GM12801 (cell line): ENCODE data around the gene LKAAEAR1.

ENCODE experiments used
- TF ChIP-seq, protein P1 (sequence below): IDR thresholded peaks from one replicate; pipeline ENCODE4 v1.5.1; 2011; ENCODE audit warnings: control low read depth; ENCODE audit not compliant: insufficient read length; ENCODE audit errors: extremely low read depth

The LKAAEAR1 gene

DNA sequence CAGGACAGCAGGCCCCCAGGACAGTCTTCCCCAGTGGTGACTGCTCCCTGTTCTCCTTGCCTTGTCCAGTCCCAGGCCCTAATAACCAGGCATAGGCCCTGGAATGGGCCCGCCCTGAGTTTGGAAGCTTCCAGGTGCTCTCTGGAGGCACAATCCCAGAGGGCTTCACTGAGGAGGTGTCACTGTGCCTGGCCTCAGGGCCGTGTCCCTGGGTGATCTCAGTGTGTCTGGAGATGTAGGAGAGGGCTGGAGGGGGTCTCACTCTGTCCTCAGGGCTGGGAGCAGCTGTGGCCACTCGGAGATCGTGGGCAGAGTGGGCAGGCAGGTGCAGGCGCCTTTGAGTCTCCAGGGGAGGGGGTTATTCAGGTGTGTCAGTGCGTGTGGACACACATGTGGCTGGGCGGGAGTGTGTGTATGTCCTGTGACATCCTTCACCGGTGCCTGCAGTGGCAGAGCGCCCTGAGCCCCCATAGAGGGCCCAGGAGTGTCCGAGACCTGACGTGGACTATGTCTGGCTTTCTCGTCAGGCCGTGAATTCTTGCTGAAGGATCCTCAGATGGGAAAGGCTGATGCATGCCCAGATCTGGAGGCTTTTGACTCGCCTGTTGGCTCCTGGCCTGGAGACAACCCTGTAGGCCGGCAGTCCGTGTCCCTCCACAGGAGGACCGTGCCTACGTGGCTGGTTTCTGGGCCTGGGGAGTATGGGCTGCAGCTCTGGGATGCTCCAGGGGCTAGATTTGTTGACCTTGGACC is 28.7 kb upstream of the LKAAEAR1 start:
- TF ChIP-seq, protein P1, sequence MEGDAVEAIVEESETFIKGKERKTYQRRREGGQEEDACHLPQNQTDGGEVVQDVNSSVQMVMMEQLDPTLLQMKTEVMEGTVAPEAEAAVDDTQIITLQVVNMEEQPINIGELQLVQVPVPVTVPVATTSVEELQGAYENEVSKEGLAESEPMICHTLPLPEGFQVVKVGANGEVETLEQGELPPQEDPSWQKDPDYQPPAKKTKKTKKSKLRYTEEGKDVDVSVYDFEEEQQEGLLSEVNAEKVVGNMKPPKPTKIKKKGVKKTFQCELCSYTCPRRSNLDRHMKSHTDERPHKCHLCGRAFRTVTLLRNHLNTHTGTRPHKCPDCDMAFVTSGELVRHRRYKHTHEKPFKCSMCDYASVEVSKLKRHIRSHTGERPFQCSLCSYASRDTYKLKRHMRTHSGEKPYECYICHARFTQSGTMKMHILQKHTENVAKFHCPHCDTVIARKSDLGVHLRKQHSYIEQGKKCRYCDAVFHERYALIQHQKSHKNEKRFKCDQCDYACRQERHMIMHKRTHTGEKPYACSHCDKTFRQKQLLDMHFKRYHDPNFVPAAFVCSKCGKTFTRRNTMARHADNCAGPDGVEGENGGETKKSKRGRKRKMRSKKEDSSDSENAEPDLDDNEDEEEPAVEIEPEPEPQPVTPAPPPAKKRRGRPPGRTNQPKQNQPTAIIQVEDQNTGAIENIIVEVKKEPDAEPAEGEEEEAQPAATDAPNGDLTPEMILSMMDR = no peak

DNA sequence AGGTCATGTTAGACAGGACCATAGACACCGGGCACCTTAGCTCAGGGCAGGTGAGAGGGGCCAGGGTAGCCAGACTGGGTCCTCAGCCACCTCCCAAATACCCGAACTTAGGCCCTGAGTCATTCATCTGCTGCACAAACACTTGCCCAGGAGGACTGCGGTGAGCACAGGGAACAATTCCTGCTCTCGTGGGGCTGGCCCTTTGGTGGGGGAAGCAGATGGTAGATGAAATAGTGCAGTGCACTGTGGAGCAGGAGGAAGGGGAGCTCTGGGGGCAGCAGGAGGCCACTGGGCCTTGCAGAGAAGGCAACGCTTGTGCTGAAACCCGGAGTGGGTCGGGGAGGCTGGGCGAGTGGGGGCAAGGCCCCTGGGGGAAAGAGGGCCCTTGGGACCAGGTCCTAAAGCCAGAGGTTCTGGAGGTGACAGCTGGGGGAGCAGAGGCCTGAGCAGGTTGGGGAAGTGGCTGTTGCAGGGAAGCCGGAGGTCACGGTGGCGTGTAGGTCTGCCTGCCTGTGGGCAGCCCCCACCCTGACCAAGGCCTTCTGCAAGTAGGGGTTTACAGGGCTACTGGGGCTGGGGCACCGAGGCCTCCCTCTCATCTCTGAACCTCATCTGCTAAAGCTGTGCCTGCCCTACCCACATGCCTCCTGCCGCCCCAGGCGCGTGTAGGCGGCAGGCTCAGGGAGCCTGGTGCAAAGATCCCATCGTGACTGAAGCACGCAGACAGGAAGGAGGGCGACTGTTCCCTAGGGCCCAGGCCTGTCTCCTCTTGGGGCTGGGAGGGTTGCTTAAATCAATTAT is 27.8 kb upstream of the LKAAEAR1 start:
- TF ChIP-seq, protein P1 = no peak

DNA sequence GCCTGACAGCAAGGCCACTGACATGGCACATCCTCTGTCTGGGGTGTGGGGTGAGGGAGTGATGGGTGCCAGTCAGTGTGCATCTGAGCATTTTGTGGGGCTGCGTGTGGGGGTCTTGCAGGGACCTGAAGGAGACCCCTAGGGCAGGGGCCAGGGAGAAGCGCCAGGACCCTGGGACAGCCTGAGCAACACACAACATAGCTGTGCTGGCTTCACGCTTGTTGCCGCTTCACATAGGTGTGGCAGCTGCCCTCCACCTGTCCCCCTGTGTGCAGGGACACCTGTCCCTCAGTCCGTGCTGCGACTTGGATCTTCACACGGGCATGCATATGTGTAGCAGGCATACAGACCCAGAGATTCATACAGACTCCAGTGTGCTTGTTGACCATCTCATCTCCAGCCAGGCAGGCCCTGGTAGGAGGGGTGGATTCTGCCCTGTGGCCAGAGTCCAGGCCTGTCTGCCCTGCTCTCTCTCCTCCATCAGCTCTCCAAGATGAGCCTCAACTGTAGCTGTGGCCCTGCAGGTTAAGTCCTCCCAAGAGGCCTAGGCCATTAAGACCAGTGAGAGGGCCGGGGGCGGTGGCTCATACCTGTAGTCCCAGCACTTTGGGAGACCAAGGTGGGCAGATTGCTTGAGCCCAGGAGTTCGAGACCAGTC is 26.3 kb upstream of the LKAAEAR1 start:
- TF ChIP-seq, protein P1 = no peak

DNA sequence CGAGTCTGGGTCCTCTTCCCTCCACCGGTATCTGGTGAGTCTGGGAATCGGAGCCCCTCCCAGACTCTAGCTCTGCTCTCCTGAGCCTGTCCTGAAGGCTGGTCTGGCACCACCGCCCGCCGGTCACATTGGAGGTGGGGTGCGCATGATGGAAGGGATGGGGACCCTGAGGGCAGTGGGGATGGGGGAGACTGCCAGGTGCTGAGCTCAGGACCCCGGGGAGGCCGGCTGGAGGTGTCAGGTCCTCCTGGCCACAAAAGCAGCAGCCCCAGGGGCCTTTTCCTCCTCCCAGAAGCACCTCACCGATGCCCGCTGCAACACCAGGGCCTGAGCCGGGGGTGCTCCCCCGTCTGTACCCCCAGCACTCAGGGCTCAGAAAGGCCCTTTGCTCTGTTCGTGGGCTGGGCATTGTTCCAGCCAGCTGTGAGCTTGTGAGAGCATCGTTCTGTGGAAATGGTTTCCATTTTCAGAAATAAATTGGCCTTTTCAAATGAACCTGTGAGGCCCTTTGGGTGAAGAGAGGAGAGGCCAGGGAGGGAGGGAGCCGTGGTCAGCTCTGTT is 25.7 kb upstream of the LKAAEAR1 start:
- TF ChIP-seq, protein P1 = no peak

DNA sequence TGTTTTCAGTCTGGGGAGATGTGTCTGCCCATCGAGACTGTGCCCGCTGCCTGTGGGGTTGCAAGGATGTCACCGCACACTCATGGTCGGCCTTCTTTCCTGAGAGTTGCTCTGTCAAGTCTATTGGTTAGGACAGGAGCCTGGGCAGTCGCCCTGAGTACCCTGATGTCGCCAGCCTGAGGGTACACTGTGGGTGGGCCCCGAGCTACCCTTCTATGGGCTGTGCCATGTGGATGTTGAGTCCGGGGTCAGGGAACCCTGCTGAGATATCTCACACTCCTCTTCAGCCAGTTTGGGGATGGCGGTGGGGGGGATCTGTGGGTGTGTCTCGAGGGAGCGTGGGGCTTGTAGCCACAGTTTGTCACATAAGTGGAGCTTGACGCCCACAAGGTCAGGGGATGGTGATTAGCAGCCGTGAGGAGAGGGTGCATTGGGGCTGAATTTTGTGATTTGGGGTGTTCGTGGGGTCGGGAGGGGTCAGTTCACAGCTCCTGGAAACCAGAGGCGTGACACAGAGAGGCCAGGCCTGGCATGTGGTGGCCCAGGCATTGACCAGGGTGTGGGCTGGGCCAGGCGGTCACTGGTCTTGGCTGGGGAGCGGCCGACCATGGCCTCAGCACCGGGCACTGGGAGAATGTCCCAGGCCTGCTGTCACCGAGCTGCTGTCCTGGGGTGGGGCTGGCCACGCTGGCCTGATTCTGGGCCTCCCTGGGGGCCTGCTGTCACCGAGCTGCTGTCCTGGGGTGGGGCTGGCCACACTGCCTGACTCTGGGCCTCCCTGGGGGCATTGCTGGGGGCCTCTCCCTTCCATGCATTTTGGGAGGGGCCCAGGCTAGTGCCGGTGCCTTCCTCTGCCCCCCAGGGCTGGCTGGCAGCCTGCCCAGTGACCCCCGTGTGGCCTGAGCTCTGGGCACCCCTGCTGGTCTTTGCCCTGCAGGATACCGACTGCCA is 24.8 kb upstream of the LKAAEAR1 start:
- TF ChIP-seq, protein P1 = no peak

DNA sequence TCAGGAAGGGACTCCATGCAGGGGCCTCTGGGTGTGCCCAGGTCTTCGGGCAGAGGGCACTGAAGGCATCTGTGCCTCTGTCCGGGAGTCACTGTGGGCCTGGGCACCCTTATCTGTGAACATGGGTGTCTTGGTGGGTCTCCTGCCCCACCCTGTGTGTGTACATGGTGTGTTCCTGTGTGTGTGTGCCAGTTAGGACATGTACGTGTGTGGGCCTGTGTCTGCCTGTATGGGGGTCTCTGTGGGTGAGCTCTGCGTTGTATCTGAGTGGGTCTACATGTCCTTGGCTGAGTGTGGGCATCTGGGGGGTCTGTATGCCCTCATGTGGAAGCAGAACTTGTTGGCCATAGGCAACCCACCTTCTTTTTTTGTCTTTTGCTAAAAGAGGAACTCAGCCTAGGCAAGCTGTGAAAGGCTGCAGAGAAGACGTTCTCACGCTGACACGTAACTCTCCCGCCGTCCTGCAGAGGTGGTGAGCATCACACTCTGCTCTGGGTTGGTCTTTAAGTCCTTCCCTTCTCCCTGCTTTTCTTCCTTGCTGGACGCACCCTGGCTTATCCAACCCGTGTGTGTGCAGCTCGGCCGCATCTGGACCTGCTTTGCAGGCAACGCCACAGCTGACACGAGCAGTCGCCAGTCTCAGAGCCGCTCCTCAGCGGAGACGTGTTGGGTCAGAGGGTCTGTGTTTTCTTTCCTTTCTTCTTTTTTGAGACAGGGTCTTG is 23.7 kb upstream of the LKAAEAR1 start:
- TF ChIP-seq, protein P1 = no peak
